GM20431 (cell line): ENCODE results near the gene RTN4R.

Experiments used
- in situ Hi-C: fragments of 300-500 bp; cut with MseI, MboI; formaldehyde crosslinking; loops from one replicate; pipeline ENCODE4 v1.15.0; 2020; ENCODE audit warnings: low sequenced_read_pairs; ENCODE audit not compliant: unreplicated experiment

Gene RTN4R

DNA sequence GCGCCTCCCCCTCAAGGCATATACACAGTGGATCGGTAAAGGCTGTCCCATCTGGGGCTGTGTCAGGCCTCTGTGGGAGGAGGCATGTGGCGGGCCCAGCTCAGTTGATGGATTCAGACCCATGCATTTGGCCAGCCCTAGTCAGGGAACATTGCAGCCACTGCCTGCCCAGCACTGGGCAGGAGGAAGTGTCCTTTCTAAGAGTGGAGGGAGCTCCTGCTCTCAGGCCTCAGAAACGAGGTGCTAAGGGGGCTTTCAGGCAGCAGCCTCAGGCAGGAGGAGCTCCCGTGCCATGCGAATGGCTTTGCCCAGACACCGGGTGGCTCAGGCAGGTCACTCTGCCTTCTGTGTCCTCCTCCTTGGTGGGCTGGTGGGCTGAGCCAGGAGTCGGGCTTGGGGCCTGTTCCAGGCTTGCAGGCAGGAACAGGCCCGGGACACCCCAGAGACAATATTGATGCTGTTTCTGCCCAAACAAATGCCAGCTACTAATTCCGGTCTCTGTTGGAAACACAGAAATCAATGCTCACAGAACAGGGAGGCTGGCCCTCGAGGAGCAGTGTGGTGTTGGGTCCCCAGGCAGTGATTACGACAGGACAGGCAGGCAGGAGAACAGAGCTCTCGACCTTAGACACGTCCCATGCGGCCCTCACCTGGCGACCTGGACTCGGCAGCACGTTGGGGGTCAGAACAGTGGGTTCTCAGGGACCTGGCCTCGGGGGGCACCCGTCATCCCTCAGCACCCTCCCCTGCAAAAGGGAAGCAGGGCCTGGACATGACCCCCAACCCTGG is 75.0 kb downstream of the RTN4R start:
- in situ Hi-C loops = no loop called here

GRCh38 chr22:20192293-20192971 is 75.7 kb downstream of the RTN4R start:
- in situ Hi-C loops = no loop called here

DNA sequence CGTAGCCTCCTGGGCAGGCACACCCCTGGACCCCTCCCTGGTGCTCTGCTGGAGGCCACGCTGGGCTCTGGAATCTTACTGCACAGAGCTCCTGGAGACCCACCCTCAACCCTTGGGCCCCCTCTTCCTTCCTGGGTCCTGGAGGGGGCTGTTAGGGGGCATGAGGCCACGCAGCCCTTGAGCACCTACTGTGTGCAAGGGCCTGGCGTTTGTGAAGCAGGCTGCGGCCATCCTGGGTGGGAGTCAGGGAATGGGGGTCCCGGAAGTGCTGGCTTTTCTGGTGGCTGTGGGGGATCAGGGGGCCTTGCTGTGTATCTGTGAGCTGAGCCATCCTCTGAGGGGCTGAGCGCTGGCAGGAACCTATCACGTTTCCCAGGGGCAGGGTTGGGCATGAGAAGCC is 76.3 kb downstream of the RTN4R start:
- in situ Hi-C loops = no loop called here
